M059J (cell line): ENCODE measurements around the gene DAB2IP. TPM values are rescaled to one million over a fixed set of nuclear protein-coding genes. Genes with fewer than 3 reads are reported as not detected.
"Not testable (repeated sequence)": the region's sequence is repeated elsewhere in the genome, so short reads cannot be mapped to it uniquely, and the experiment has no call there.

ENCODE experiments used
- DNase-seq: peaks from one replicate; pipeline ENCODE4 v3.0.0-alpha.2; 2012; ENCODE audit warnings: low read depth
- total RNA-seq: library from RNA; depleted of rRNA; stranded (reverse); fragments of >200 nt; shearing (Covaris generic); gene quantifications from 2 replicates; pipeline ENCODE4 v1.2.3, GENCODE V29; 2014

DAB2IP gene
- total RNA-seq, 1 experiment from 2014 or later, result 6.2 TPM

DNA sequence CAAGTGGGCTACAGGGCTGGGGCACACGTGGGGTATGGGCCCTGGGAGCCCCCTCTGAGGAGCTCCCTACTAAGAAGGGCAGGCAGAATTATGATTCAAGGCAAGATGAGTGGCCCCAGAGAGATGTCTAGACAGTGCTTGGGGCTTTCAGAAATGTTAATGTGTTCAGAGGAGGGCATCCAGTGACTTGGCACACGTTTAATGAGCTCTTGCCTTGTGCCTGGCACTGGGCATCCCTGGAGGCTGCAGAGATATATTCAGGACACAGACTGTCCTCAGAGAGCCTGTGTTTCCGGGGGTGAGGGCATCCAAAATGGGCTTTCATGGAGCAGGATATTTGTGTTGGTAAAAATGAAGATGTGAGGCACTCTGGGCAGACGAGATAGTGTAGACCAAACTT lies 25.4 kb upstream of the DAB2IP start:
- DNase-seq, result no peak

DNA sequence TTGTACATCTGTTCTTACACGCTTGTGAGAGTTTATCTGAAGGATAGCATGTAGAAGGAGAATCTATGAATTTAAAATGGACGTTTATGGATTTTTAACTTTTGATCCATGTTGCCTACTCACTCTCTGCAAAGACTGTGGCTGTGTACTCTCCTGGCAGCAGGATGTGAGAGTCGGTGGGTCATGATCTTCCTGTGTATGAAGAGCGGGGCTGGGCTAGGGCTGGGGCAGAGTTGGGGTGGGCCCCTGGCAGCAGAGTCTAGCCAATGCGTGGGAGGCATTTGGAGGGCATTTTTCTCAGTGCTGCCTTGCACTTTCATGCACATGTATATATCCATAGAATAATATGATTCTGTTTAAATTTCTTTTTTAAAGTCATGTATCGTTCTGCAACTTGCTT lies 24.0 kb upstream of the DAB2IP start:
- no peak for DNase-seq

DNA sequence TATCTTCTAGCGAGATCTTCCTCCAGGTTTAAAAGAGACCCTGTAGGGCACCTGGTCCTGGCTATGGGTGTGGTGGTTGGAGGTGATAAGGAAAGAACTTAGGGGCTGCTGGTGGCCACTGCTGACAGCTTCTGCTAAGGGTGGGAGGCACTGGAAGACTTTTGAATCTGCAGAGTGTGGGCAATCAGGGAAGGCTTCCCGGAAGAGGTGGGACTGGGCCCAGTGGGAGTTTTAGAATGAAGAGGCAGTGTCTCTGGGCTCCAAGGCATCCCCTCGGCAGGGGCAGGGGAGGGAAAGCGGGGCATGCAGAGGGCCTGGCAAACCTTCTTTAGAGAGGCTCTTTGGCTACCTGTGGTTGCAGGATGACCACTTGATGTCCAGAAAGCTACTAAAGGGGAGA lies 23.0 kb upstream of the DAB2IP start:
- DNase-seq, result no peak

DNA sequence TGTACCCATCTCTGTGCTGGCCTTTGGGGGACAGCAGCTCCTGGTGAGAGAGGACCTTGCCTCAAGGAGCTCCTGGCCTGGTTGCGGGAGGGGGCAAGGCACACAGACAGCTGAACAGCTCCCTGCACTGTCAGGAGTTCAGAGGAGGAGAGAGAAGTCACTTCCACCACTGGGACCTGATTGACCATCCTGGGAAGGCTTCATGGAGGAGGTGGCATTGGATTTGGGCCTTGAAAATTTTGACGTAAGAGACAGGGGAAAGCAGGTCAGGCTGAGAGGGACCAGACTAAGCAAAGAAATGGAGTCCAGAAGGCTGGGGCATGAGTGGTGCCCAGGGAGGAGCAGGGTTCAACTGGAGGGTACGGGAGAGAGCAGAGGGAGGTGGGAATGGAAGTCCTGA lies 20.3 kb upstream of the DAB2IP start:
- DNase-seq, result no peak

DNA sequence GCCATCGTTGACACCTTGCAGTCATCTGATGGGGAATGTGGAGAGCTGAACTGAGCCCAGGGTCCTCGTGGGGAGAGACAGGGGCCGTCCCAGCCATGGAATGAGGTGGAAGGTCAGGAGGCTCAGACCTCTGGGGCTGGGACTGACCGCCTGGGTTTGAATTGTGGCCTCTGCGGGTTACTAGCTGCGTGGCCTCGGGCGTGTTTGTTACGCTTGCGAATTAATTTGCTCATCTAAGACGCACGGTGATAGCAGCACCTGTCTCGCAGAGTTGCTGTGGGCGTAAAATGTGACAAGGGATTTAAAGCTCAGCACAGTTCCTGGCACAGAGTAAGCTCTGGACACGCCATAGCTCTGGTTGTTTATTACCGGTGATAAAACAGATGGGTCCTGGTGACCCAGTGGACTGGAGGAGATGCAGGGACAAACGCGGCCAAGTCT lies 19.4 kb upstream of the DAB2IP start:
- no peak for DNase-seq

DNA sequence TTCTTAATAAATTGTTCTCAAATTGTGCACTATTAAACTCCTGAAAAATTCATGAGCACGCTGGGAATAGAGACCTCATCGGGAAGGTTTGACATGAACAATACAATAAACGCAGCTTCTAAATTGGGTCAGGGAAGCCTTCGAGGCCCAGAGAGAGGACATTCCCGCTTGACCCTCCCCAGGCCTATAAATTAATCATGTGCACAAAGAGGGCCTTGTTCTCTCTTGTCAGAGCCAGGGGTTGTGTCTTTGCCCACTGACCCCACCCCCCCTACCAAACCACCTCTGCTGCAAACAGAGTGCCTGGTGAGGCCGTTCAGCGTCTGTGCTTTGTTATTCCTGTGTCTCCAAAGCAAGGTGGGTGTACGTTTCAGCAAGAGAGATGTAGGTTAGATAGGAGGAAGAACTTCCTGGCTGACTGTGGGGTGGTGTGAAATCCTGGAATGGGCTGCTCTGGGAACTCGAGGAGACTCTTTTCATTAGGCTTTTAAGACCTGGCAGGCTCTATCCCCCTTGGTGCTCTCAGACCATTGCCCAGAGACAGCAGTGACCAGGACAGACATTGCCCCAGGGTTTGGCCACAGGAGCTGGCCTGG lies 18.2 kb upstream of the DAB2IP start:
- DNase-seq, result no peak

DNA sequence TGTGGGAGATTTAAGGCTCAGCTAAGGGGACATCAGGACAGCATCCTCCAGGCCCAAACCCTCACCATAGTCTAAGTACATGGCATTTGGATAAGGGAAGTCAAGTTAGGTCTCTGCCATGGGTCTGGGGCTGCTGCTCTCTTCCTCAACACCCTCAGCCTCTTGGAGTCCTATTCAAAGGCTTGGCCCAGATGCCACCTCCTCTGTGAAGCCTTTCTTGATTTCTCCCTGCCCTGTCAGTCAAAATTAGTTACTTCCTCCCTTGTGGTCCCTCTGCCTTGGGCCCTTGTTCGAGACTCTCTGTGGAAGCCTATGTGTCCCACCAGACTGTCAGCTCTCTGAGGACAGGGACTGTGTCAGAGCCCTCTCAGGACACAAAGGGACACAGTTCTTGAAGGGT lies 17.7 kb upstream of the DAB2IP start:
- no peak for DNase-seq

DNA sequence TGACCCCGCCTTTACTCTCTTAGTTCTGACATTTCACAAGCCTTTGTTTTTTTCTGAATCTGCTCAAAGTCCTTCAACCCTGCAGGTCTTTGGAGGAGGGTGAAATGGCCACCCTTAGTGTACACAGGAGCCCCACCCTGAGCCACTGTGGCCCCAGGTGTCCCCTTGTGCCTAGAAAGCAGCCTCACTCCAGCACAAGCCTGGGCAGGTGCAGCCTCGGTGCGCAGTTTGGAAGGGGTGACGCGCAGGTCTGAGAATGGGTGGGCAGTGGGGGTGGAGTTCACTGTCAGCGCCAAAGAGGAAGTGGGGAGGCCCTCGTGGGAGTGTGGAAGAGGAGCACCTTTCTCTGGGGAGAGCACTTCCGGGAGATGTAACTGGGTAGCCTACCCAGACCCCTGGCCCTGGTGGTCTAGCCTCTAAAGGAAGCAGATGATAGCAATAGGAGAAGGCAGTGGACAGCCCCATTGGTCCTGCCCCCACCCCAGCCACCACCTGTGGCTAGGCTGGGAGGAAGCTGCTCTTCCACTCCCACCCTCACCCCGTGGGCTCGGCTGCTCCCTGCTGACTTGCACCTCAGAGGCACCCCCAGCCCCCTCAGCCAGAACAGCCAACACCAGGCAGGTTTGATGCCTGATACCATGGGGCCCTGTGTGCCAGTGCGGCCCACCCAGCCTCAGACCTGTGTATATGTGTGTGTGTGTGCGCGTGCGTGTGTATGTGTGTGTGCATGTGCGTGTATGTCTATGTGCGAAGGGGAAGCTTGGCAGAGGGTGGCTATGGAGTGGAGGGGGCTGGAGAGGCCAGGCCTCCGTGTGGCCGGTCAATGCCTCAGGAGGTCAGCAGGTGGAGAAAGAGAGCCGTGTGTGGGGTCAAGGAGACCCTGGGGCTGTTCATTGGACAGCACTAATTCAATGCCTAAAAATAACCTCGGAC lies 16.8 kb upstream of the DAB2IP start:
- peak; percentile 39 for DNase-seq

DNA sequence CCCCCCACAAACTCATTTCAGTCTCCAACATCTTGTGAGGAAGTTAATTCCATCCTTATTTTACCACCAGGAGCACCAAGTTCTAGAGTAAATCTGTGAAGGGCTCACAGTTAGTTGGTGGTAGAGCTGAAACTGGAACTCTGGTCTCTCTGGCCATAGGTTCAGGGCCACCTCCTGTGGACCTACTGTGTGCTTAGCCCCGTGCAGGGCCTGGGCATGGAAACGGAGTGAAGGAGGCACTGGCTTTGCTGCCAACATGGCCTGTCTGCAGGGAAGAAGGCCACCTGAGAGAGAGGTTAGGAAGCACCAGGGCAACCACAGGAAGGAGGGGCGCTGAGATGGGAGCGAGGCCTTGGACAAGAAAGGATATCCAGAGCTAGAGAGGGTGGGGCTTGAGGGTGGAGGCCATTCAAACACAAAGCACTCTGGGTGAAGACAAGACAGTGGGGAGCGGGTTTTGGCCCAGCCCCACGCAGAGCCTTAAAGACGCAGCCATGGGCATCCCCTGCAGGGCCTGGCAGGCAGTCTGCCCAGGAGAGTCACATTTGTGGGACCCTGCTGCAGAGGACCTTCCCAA lies 16.0 kb upstream of the DAB2IP start:
- DNase-seq, result no peak

DNA sequence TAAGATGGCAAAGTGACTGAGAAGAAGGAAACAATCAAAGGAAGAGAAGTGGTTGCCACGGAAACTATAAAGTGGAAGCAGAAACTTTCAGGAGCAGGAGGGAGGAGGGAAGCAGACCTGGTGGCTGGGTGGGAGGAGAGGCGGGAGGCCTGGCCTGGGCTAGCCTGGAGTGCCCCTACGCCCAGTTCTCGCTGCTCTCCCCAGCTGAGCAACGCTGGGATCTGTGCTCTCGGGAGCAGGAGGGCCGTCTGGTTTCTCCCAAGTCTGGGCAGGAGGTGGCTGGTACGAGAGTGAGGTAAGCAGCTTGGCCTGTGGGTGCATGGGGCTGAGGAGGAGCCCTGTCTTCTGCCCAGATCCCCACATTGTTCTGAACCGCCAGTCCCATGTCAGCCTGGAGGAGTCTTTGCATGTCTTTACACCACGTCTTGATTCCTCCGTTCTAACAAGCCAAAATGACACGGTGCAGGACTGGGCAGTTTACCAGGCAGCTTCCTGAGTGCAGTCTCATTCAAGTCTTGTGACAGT lies 15.0 kb upstream of the DAB2IP start:
- peak; percentile 31 for DNase-seq

DNA sequence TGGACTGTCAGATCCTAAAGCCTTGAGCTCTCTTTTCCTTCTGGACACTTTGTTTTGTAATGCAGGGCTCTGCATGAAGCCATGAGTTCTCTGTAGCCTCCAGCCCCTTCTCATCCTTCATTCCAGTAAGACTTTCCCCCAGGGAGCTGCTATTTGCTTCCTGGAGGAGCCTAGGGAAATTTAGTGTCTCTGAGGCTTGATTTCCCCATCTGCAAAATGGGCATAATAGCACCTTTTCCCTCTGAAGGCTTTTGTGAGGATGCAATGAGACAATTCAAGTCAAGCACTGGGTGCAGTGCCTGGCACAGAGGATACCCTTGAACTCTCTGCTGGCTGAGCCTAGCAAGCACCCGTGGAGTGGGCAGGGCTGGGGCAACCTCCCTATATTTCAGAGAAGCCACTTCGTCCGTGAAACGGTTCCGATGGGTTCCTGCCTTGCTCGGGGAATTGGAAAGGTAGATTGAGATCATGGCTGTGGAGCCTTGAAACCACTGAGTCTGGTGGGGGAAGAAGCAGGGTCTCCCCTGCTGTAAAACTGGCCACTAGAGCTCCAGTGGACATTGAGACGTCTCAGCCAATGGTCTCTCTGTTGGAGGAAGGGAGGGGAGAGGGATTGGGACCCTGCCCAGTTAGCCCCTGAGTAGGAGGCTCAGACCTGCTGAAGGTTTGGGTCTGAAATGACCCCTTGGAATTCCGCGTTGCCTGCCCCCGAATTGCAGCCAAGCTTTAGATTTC lies 14.3 kb upstream of the DAB2IP start:
- DNase-seq, result no peak

DNA sequence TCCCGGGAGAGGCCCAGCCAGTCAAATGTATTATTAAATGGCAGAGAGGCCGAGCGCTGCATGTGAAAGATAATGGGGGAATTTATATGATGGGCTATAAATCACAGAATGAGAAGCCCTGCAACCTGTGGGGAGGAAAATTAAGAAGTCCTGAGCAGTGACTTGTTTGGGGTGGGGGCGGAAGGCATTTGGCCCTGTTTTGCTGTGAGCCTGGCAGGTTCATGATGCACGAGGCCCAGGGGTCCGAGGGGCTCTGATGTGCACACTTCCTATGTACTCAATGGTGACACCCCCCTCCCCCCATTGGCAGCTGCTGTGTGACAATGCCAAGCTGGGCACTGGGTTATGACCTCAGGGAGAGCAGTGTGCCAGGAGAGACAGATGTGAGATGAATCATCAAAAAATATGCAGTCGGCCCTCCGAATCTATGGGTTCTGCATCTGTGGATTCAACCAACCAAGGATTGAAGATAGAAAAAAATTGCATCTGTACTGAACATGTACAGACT lies 13.7 kb upstream of the DAB2IP start:
- peak; percentile 48 for DNase-seq

DNA sequence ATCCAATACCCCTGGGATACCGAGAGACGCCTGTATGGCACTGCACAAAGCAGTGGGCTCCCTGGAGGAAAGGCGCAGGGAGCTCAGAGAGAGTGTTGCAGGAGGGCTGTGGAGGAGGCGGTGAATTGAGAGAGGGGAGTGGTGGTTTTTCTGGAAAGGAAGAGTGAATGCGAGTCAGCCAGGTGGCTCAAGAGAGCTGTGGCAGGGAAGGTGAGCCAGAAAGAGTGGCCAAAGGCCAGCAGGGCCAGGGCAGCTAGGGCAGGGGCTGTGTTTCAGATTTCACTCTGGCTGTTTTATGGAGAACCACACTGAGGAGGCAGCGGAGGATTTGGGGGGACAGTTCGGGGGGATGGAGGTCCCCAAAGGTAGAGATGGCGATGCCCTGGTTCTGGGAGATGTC lies 13.0 kb upstream of the DAB2IP start:
- DNase-seq, result no peak

DNA sequence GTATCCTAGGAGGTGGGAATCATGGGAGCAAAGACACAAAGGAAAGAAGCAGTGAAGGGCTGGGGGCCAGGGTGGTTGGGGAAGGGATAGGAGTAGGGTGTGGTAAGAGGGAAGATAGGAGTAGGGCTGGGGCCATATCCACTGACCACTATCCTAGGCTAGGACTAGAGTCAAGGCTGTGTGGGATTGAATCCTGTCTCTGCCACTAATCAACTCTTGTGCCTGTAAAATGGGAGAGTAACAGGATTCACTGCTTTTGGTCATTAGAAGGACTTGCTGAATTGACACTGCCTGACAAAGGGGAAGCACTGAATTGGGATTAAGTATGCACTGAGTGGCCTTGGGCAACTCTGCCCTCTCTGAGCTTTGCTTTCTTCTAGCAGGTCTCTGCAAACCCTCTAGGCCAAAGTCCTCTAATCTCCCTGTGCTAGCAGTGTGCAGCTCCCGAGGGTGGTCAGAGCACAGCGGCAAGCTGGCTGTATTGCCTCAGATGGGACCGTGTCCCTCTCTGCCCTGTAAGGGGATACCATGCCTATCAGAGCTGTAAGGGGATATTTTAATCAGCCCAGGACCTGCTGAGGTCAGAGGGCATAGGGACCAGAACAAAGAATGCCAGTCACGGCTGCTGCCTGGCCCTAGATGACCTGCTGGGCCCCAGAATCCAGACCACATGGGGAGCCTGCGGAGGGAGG lies 12.4 kb upstream of the DAB2IP start:
- DNase-seq, result no peak

DNA sequence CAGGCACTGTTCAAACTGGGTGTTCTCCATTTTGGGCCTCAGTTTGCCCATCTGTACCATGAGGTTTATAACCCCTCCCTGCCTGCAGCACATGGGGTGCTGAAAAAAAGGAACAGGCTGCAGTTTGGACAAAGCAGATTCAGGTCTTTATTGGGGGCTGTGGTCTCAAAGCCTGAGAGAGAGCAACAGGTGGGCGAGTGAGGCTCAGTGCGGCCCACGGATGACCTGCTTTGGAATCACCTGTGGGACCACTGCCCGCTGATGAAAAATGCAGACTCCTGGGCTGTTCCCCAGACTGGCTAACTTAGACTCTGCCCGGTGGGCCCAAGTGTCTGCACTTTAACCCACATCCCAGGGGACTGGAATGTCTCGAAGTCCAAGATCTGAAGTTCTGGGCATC lies 11.8 kb upstream of the DAB2IP start:
- DNase-seq, result no peak

DNA sequence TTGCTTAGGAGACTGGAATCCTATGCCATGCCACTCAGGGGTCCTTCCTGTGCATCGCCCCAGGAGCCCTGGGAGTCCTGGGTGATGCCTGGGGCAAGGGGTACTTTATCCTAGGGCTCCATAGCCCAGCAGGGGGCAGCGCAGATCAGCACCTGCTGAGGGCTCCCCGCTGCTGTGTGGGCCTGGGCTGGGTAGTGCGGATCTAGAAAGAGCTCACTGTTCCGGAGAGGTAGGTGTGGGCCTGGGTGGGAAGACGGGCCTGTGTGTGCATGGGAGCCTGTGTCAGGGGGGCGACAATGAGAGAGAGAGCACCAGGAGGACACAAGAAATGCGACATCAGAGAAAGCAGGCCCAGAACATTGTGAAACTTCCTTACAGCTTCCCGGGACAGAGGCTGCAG lies 11.4 kb upstream of the DAB2IP start:
- no peak for DNase-seq

DNA sequence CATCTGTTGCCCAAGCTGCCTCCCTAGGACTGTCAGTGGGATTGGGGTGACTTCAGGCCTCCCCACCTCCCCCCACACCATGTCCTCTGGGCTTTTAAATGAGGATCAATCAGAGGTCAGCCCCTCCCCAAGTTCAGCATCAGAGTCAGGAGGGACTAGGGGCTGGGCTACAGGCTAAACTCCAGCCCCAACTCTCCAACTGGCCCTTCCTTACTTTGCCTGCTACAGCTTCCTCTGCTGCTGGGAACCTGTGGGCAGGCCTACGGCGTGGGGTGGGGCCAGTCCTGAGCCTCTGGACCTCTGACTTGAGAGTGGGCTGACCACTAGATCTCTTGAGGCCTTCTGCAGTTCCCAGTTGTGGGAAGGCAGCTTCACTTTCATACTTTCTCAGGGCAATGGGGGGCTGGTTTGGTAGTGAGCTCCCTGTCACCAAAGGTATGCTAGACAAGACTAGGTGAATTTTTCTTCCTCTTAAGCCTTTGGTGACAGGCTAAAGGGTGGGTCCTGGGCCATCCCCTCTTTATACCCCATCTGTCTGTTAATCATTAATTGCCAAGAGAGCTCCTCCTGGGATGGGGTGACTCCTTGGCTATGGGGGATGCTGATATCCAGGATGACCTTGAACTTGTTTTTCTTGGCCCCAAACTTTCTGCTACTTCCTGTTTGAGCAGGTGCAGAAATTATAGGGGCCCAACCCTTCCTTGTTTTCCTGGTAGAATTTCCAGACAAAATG lies 10.8 kb upstream of the DAB2IP start:
- DNase-seq, result no peak

DNA sequence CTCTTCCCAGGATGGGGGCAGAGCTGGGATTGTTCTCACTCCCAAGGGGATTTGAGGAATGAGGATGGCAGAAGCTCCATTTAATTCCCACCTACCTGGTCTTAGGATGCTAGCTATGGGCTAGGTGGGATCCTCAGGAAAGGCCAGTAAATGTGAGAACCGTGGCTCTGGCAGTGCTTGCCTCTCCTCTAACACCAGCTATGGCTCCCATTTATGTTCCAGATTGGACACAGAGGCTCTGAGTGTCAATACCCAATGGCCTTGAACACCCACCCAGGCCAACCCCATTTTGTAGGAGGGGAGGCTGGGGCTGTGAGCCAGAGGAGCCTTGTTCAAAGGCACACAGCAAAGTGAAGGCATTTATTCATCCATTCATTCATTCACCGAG lies 10.2 kb upstream of the DAB2IP start:
- DNase-seq, result no peak

DNA sequence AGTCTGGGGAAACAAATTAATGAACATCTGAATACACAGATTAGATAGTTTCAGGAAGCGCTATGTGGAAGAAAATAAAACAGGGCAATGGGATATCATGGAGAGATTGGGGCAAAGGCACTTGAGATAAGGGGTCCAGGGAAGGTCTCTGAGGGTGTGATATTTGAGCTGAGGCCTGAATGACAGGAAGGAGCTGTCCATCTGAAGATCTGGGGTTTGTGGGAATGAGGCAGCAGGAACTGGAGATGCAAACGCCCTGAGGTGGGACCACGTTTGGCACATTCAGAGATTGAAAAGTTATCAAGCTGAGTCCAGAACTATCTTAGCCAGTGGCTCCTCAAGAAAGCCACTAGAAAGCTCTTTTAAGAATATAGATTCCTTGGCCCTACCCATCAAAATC lies 8.7 kb upstream of the DAB2IP start:
- no peak for DNase-seq

DNA sequence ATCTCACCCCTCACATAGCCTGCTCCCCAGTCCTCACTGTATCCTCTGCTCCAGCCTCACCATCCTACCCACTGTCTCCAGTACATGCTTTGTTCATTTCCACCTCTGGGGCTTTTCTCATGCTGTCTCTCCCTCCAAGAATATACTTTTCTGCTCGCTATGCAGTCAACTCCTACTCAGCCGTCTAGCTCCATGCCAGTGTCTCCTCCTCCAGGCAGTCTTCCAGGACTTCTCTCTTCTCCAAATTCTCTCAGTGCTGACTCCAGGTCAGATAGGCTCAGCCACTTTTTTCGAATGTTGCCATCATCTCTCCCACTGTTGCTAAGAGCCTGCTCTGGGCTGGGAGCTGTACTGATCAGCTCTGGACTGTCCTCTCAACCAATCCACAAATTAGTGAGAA lies 8.0 kb upstream of the DAB2IP start:
- no peak for DNase-seq

DNA sequence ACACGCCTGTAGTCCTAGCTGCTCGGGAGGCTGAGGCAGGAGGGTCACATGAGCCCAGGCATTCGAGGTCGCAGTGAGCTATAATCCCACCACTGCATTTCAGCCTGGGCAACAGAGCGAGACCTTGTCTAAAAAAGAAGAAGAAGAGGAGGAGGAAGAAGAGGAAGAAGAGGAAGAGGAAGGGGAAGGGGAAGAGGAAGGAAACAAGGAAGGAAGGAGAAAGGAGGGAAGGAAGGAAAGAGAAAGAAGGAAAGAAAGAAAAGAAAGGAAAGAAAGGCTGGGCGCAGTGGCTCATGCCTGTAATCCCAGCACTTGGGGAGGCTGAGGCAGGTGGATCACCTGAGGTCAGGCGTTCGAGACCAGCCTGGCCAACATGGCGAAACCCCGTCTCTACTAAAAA lies 7.4 kb upstream of the DAB2IP start:
- DNase-seq, result not testable (repeated sequence)
